Measurements from ENCODE around the gene RPL13.

Gene RPL13

GRCh38 chr16:89613231-89613953 is 52.9 kb downstream of the RPL13 start, which contains the start of gene DPEP1:
Gene DPEP1 (plus strand): TSS chr16:89613642. CDS start chr16:89630411, 16,769 bp downstream.
- FAIRE-seq (no peak), DNase-seq (ENCODE audit: insufficient read length, low spot score) (no peak)

GRCh38 chr16:89613954-89614459 is 53.5 kb downstream of the RPL13 start:
- no peak for FAIRE-seq

More at GRCh38 chr16:89613954-89614459, 53.5 kb downstream of the RPL13 start:
- no peak for DNase-seq (ENCODE audit: insufficient read length, low spot score)

All from GM19239 (cell line).